AG20443 (cell line): ENCODE measurements around the gene S100A16.
"Not testable (repeated sequence)": the region's sequence is repeated elsewhere in the genome, so short reads cannot be mapped to it uniquely, and the experiment has no call there.

Experiments
- DNase-seq: peaks from one replicate; pipeline ENCODE4 v3.0.0; 2012; ENCODE audit warnings: low spot score, mixed read lengths

The S100A16 gene

GRCh38 chr1:153615406-153615805 lies 2.5 kb upstream of the S100A16 start:
- DNase-seq, result no peak

- no peak for DNase-seq
Measured at GRCh38 chr1:153614906-153615305, 2.0 kb upstream of the S100A16 start.

- no peak for DNase-seq
Measured at GRCh38 chr1:153614189-153614900, 1.4 kb upstream of the S100A16 start.

GRCh38 chr1:153613406-153613805 lies 469 bp upstream of the S100A16 start:
- no peak for DNase-seq

- no peak for DNase-seq
Measured at GRCh38 chr1:153612111-153612754, 704 bp downstream of the S100A16 start.

- no peak for DNase-seq
Measured at GRCh38 chr1:153611356-153611755, 1.6 kb downstream of the S100A16 start.

GRCh38 chr1:153610811-153611301 lies 2.1 kb downstream of the S100A16 start:
- peak; percentile 58 for DNase-seq

GRCh38 chr1:153610334-153610733 lies 2.6 kb downstream of the S100A16 start:
- DNase-seq, result no peak

- no peak for DNase-seq
Measured at GRCh38 chr1:153609585-153609907, 3.4 kb downstream of the S100A16 start.

- peak; percentile 90 for DNase-seq
Measured at GRCh38 chr1:153608742-153609584, 4.0 kb downstream of the S100A16 start.

GRCh38 chr1:153608089-153608682 lies 4.8 kb downstream of the S100A16 start:
- no peak for DNase-seq

- DNase-seq, result no peak
Measured at GRCh38 chr1:153607381-153607780, 5.6 kb downstream of the S100A16 start.

GRCh38 chr1:153606194-153606593 lies 6.7 kb downstream of the S100A16 start:
- no peak for DNase-seq

- no peak for DNase-seq
Measured at GRCh38 chr1:153602749-153603148, 10.2 kb downstream of the S100A16 start.

- no peak for DNase-seq
Measured at GRCh38 chr1:153599847-153600246, 13.1 kb downstream of the S100A16 start.

- DNase-seq, result peak; percentile 49
Measured at GRCh38 chr1:153598309-153599172, 14.4 kb downstream of the S100A16 start.

- DNase-seq, result peak; percentile 39
Measured at GRCh38 chr1:153597206-153597605, 15.7 kb downstream of the S100A16 start.

GRCh38 chr1:153592748-153593147 lies 20.2 kb downstream of the S100A16 start:
- no peak for DNase-seq

- no peak for DNase-seq
Measured at GRCh38 chr1:153588482-153588881, 24.5 kb downstream of the S100A16 start.

- DNase-seq, result not testable (repeated sequence)
Measured at GRCh38 chr1:153588033-153588432, 24.9 kb downstream of the S100A16 start.

- DNase-seq, result no peak
Measured at GRCh38 chr1:153587314-153587713, 25.6 kb downstream of the S100A16 start.
